ENCODE results near the gene POMGNT2.
A peak's percentile ranks its signal among the peaks of the same experiment; 100 is the strongest.

POMGNT2 gene
- 2.8 to 19.9 (median 10.9) reads per million in 18 experiments for total RNA-seq

DNA sequence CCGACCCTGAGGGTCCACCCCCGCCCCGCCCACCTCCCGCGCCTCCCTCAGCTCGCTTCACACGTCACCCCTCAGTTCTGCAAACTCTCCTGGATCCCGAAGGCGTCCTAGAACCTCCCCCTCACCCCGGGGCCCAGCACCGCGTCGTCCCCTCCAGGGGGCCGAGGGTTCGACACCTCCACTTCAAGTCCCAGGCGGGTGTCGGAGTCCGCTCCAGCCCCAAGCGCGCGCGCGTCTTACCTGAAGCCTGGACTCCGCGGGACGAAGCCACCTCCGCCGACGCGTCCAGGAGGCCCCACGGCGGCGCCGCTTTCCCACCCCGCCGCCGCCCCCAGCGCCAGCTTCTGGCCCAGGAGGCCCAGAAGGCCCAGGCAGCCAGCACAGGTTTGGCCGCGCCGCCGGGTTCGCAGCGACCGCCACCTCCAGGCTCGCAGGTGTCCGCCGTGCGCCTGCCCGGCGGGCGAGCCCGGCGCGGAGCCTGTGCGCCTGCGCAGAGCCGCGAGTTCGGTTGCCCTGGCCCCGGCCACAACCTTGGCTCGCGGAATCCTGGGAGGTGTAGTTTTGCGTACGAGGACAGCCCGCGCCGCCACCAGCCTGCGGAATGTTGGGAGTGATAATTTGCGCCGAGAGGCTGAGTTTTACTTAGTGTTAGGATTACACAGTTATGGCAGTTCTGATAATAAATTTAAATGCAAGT lies at the start of gene POMGNT2:
Gene POMGNT2, minus strand, starts transcription at position 484 of the 697 bp plus-strand sequence. CDS start 24,648 bp downstream, outside the sequence.
- peak; percentile 81 to 87 for DNase-seq

DNA sequence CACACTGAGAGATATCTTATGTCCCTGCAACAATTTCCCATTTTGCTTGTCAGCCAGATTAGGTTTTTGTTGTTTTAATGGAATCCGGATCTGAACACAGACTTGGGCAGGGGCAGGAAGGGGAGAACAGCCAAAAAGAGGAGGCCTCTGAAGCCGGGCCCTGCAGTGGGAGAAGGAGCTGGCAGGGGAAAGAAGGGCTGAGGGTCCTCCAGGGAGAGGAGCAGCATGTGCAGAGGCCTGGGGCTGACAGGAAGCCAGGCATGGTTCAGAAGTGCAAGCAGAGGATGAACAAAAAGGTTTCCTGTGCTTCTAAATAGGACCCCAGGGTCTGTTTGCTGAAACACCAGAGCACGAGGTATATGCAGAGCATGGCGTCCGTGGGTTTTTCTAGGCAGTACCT lies 49.1 kb upstream of the POMGNT2 start:
- no peak for DNase-seq

GRCh38 chr3:43153216-43154083 lies 47.6 kb upstream of the POMGNT2 start:
- no peak for DNase-seq

DNA sequence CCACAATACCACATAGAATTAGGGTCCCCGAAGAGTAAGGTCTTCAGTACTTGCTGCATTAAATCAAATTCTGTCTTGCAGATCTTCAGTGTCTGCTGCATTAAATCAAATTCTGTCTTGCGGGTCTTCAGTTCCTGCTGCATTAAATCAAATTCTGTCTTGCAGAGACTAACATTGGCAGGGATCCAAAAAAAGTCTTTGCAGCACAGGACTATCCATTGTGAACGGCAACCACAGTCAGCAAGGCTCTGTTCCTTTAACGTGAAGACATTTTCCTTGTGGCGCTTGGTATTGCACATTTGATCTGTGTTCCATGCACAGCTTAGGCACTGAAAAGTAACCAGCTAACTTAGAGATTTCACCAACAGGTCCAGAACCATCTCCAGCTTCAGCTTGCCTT lies 46.8 kb upstream of the POMGNT2 start:
- DNase-seq: no peak

DNA sequence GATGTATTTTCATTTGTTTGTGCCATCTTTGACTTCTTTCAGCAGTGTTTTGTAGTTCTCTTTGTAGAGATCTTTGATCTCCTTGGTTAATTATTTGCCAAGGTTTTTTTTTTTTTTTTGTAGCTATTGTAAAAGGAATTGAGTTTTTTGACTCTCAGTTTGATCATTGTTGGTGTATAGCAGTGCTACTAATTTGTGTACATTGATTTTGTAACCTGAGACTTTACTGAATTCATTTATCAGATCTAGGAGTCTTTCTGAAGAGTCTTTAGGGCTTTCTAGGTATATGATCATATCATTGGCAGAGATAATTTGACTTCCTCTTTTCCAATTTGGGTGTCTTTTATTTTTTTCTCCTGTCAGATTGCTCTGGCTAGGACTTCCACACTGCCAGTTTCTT lies 42.2 kb upstream of the POMGNT2 start:
- DNase-seq: no peak

DNA sequence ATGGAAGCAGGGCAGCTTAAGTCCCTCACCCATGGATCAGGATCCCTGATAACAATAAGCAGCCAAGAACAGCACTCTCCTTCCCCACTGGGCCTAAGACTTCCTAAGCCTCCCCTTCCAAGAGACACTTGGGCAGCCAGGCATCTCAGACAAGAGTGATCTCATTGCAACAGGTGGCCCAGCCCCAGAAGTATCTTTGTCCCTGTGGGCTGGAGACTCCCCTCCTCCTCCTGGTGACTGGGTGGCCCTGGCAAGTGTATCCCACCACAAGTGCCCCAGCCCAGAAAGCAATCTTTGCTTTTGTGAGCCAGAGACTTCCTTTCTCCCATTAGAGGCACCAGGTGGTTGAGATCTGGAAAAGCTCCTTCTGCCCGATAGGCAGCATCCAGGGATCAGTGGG lies 40.7 kb upstream of the POMGNT2 start:
- DNase-seq: no peak

- DNase-seq: no peak
Measured at GRCh38 chr3:43144761-43145490, 39.0 kb upstream of the POMGNT2 start.

DNA sequence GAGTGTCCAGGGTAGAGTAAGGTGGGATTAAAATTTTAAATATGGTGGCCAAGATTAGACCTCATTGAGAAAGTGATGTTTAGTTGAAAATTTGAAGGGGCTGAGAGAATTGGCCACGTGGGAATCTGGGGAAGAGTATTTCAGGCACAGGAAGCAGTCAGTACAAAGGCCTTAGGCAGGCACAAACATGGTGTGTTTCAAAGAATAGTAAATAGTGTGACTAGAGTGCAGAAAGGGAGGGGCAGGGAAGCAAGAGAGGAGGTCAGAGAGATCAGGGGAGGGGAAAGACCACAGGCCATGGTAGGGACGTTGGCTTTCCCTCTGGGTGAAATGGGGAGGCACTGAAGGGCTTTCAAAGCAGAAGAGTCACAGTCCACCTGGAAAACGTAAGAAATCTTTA lies 36.6 kb upstream of the POMGNT2 start:
- no peak for DNase-seq

DNA sequence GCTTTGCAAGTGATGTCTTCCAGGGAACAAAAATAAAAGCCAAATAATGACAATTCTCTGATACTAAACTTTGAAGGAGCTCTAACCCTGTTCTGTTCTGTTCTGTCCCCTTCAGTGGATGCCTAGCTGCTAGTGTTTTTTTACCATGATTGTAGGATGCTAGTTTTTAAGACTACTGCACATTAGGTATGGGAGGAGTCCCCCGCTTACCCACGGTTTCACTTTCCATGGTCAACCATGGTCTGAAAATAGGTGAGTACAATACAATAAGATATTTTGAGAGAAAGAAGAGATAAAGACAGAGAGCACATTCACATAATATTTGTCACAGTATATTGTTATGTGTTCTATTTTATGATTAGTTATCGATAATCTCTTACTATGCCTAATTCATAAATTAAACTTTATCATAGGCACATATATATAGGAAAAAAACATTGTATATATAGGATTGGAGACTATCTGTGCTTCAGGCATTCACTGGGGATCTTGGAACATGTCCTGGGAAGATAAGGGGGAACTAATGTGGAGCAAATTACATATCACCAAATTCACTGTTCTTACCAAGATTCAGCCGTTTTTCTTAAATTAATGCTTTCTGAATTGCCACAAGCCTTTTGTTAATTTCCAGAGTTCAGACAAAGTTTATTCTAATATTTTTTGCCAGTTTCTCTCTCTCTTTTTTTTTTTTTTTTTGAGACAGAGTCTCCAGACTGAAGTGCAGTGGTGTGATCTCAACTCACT lies 32.8 kb upstream of the POMGNT2 start:
- no peak for DNase-seq

DNA sequence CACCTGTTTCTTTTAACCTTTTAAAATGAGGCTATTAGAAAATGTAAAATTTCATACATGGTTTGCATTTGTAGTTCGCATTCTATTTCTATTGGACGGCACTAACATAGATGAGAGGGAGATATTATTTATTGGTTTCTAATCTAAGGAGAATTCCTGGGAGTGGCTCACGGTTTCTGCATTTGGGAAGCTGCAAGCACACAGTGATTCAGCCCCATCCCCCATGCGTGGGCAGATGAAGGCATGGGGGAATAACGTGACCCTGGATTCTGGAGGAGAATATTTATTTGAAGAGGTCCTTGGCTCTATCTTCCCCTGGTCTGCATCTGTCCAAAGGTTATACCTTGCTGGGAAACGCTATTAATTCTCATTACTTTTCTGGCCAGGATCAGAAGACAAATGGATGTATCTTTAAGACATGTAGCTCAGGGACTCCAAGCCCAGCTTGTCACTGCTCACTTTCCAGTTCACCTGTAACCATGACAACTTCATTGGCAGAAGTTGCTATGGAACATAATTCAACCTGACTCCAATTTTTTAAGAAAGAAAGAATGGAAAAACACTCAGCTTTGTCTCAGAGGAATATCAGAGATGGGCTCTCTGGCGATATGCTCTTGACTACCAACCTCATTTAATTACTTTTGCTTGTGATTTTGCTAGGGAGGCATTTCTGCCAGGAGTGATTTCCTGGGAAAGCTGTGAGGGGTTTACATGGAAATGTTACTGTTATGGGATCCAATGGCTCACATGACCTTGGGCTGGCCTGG lies 27.2 kb upstream of the POMGNT2 start:
- no peak for DNase-seq

DNA sequence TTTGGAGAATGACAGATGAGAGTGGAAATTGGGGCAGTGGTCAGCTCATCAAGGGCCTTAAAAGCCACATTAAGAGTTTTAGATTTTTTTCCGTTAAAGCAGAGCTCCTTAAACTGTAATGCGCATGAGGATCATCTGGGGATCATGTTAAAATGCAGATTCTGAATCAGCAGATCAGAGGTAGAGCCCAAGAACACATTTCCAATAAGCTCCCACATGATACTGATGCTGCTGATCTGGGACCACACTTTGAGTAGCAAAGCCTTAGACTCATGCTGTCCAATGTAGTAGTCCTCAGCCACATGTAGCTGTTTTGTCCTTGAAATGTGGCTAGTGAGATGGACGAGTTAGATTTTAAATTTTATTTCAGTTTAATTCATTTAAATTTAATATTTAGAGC lies 26.3 kb upstream of the POMGNT2 start:
- DNase-seq: no peak

DNA sequence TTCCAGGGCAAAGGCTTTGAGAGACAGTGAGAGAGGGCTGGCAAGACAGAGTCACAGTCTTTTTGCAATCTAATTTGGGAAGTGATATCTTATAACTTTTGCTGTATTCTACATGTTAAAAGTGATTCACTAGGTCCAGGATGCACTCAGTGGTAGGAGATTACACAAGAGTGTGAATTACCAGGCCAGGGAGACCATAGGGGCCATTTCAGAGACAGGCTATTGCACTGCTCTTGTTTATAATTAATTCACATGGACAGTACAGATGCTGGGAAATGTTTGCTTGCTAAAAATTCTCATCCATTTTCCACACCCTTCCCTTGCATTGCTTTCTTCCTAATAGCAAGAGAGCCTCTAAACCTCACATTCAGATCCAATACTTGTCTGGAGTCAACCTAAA lies 22.6 kb upstream of the POMGNT2 start:
- DNase-seq: no peak

DNA sequence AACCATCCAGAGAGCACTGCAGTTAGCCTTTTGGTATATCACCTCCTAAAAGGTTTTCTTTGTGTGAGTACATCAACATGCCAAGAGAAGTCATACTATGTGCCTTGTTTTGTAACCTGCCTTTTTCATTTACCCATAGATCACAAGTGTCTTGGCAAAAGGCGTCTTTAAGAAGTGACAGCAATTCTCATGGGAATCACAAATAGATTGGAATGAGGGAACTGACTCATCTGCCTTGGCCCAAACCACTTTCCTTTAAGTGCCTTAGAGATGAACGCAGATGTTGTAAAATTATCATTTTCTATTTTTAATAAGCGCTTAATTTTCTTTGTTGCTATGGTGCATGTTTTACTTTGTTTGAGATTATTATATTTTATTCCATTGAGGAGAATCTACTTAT lies 20.7 kb upstream of the POMGNT2 start:
- DNase-seq: no peak

GRCh38 chr3:43123895-43124294 lies 18.0 kb upstream of the POMGNT2 start:
- no peak for DNase-seq

- no peak for DNase-seq
Measured at GRCh38 chr3:43120937-43121336, 15.1 kb upstream of the POMGNT2 start.

- DNase-seq: no peak
Measured at GRCh38 chr3:43117257-43117656, 11.4 kb upstream of the POMGNT2 start.

GRCh38 chr3:43113671-43114070 lies 7.8 kb upstream of the POMGNT2 start:
- DNase-seq: no peak

DNA sequence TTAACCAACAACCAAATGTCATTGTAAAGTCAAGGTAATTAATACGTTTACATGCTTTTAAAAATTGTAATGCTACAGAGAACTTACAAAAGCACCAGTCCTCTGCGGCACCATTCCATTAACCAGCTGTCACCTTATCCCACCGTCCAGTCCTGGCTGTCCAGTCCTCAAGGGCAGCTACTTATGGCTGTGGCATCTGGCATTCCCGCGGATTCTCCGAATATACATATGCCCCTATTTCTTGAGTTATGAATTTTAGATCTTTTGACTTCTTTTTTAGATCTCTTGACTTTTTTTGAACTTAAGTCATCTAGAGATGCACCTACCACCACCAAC lies 382 bp upstream of the POMGNT2 start:
- no peak for DNase-seq

DNA sequence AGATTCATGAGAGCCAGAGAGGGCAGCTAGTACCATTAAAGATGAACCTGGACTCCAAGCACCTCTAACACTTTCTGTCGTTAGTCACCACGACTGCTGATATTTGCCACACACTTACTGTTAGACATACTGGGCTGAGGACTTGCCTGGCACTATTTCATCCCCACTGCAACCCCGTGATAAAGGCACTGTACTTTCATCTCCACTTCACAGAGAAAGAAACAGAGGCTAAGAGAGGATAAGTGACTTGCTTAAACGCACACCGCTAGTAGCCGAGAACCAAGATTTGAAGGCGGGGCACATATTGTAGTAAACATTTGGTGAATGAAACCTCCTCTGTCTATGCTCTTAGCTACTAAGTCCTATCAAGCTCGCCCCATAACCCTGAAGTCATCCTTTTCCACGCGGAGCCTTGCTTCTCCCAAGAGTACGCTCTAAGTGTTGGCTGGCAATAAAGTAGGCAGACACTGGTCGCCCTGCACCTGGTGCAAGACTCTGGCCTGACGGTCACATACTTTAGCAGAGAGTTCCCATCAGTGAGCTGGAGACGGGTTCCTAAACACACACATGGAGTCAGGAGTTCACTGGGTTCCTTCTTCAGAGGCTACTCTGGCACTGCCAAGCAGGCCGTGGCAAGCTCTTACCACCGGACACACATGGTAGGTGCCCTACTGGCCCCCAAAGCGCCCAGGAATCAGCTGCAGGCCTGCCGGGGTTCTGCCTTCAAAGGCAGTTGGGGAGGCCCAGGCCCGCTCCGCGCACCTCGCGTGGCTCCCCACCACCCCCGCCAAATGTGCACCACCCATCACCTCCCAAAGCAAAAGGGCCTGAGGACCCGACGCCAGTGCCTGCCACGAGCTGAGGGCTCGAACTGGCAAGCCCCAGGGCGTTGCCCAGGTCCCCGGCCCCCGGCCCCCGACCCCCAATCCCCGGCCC lies 951 bp downstream of the POMGNT2 start:
- no peak for DNase-seq

DNA sequence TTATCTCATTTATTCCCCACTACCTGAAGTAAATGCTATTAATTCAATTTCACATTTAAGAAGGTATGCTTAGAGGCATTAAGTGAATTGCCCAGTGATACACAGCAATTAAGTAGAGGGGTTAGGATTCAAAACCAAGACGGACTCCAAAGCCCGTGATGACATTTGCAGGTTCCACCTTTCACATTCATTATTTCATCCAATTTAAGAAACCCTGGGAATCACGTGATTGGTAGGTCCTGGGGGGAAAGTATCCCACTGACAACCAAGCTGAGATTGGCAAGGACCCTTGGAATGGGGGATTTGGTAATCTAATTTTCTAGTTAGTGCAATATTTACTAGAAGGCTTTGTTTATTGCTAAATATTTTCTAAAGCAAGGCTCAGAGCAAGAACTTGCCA lies 1.8 kb downstream of the POMGNT2 start:
- no peak for DNase-seq

All from inflammatory macrophage (primary cell).